Measurements from ENCODE around the gene CLK3. TPM values are rescaled to one million over a fixed set of nuclear protein-coding genes. Genes with fewer than 3 reads are reported as not detected.
"Not testable (repeated sequence)": the region's sequence is repeated elsewhere in the genome, so short reads cannot be mapped to it uniquely, and the experiment has no call there.

Gene CLK3
- total RNA-seq, 1 donor from 2014 or later = 109 TPM

GRCh38 chr15:74635228-74635627 is 19.6 kb downstream of the CLK3 start:
- intact Hi-C loops (cut with micrococcal nuclease) = loop anchor here (1.0 to 5.0 kb wide), 9 partner anchors 14 to 315 kb away; partner anchors contain the start of genes EDC3, FAM219B and MPI

GRCh38 chr15:74636984-74637383 is 21.3 kb downstream of the CLK3 start:
- intact Hi-C loops (cut with micrococcal nuclease) = loop anchor here (5.0 kb wide), 1 partner anchor 60 kb away; the partner anchor contains the start of gene EDC3

DNA sequence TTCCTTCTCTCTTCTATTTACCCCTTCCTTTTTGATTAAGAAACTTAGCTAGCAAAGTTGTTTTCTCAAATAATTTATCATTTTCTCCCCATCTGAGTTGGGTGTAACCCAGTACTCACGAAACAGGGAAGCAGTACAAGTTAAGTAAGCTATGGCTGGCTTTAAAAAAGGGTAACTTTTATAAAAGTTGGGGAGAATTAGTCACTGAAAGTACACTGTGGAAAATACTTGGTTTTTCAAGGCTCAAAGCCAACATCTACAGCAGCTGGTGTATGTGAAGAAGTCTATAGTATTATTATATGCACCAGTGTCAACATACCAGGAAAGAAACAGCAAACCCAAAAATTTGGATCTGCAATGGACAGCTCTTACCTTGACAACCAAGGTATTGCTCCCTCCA is 25.5 kb downstream of the CLK3 start:
- intact Hi-C loops (cut with micrococcal nuclease) = no loop called here

GRCh38 chr15:74642348-74642733 is 26.7 kb downstream of the CLK3 start:
- intact Hi-C loops (cut with micrococcal nuclease) = no loop called here

DNA sequence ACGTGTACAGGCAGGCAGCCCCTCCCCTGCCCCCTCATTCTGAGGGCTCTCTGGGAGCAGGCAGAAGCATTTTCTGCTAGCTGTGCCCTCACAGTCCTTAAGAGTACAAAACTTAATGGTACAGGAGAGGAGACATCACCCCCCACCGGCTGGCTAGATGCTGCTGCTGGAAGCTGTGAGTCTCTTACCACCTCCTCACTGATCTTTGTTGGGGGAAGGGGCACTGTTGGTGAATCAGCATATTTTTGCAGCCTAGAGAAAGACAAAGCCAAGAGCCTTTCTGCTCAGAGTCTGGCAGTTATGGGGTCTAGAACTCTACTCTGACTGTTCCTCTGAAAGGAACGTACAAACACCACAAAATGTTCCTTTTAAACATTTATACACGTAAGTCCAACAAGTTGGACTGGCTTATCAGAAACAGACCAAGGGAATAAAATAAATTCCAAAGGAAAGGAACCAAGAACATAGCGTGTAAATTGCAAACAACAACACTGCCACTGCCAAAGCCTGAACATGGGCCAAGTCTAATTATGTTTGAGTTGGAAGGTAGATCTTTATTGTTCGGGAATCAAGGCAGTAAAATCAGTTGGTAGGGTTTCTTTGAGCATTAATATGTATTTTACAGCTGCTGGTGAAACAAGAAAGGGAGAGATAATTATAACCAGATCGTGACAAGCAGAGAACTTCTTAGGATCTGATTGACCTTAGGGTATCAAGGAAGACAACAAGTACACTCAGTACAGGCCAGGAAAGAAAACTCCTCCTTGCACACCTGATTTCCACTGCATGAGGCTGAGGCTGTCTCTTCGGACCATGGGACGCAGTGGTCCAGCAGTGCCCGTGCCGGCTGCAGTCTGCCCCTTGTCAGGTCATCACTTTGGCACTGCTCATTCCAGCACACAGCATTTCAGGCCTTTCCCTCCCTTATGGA is 27.4 kb downstream of the CLK3 start:
- intact Hi-C loops (cut with micrococcal nuclease) = no loop called here

GRCh38 chr15:74643665-74644204 is 28.1 kb downstream of the CLK3 start:
- intact Hi-C loops (cut with micrococcal nuclease) = no loop called here

DNA sequence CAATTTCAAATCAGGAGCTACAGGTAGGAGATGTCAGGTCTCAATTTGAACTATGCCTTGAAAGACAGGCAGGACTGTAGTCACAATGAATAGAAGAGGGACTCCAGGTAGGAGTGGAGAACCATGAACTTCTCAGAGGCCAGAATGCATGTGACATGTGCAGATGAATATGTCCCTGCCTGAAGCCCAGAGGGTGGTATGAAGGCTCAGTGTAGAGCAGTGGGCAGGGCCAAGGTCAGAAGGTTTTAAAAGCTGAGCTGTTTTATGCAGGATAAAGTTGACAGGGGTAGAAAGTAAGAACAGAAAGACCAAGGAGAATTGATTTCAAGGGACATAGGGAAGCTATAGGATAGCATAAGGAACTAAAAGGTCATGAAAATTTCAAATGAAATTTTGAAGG is 30.8 kb downstream of the CLK3 start:
- intact Hi-C loops (cut with micrococcal nuclease) = no loop called here

- intact Hi-C loops (cut with micrococcal nuclease) = no loop called here
Measured at GRCh38 chr15:74648051-74648842, 32.6 kb downstream of the CLK3 start.

GRCh38 chr15:74651242-74651741 is 35.7 kb downstream of the CLK3 start:
- intact Hi-C loops (cut with micrococcal nuclease) = no loop called here

- intact Hi-C loops (cut with micrococcal nuclease) = no loop called here
Measured at GRCh38 chr15:74653426-74654102, 37.9 kb downstream of the CLK3 start.

GRCh38 chr15:74655424-74655823 is 39.8 kb downstream of the CLK3 start:
- intact Hi-C loops (cut with micrococcal nuclease) = no loop called here

DNA sequence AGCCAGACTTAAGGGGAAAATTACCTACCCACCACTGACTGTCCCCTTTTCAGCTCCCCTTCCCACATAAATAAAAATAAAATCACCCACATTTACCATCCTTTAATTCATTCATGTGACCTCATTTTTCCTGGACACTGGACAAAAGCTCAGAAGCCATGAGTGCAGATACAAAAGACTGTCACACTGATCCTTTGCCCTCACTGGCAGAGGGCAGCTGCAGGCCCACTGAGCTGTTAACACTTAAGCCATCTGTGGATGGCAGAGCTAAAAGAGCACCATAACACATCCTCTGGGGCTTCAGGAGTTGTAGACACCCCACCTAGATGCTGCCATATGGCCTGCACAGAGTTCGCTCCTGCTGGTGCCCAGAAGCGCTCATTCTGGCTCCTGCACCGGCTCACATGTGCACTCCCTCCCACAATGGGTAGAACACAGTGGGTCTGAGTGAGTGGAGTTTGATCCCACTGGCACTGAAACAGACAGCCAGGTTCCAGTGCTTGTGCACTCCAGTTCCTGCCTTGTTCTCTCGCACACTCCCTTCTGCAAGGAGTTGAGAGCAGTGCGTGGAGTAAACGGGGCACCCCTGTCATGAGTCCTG is 41.4 kb downstream of the CLK3 start:
- intact Hi-C loops (cut with micrococcal nuclease) = no loop called here

DNA sequence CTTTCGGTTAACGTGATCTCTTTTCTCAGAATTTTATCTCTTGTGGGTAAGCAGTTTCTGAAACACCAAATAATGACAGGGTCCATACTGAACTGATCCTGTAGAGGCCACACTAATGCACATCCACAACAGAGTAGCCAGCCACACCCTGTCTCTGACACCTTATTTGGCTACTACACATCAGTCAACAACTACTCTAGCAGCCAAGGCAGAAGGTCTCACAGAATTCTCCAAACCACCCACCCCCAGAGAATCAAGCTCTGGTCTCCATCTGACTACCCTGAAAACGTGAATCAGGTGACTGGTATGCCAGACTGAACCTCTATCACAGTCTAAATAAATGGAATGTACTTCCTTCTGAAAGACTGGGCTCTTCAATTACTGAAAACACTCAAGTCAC is 42.2 kb downstream of the CLK3 start:
- intact Hi-C loops (cut with micrococcal nuclease) = no loop called here

GRCh38 chr15:74661280-74661679 is 45.6 kb downstream of the CLK3 start:
- intact Hi-C loops (cut with micrococcal nuclease) = not testable (repeated sequence)

GRCh38 chr15:74662064-74662860 is 46.6 kb downstream of the CLK3 start:
- intact Hi-C loops (cut with micrococcal nuclease) = no loop called here

GRCh38 chr15:74663303-74664027 is 47.8 kb downstream of the CLK3 start:
- intact Hi-C loops (cut with micrococcal nuclease) = no loop called here

DNA sequence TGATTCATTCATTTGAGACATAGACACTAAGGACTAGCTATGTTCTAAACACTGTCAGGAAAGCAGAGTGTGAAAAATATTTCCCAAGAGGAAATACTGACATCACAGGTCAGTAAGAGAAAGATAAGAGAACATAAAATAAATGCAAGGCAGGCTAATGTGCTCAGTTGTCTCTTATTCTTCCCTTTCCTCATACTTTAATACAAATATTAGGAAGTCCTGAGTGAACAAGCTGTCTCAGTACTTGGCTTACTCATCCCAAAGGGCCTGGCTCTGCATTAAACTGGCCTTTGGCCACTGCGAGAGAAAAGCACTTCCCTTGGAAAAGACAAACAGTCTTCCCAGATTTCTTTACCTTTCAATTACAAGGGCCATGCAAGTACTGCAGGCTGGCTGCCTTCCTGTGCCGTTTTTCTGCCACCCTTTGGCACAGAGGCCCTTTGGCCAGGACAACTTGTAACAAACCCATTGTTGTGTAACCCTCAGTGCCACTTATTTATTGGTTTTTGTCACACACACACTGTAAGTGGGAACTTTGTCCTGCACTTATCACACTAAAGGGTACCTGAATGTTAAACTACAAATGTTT is 48.5 kb downstream of the CLK3 start:
- intact Hi-C loops (cut with micrococcal nuclease) = no loop called here

DNA sequence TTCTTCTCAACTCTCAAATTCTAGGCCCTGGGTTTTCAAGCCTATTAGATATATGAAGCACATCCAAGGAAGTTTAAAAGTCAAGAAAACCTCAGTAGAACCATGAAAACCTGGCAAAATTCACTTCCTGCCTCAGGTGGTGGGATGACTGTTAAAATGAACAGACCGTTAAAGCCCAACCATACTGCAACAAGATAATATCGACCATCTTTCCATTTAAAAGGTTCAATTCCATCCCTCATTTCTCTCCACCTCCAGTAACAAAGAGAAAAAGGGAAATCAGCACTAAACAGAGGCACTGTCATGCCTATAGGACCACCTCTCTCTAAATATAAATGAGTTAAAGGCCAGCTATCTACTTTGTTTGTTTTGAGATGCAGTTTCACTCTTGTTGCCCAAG is 49.0 kb downstream of the CLK3 start:
- intact Hi-C loops (cut with micrococcal nuclease) = no loop called here

GRCh38 chr15:74667975-74668374 is 52.3 kb downstream of the CLK3 start:
- intact Hi-C loops (cut with micrococcal nuclease) = no loop called here

Data from T-helper 1 cell treated with Interleukin-12 subunit alpha and Interleukin-12 subunit beta and Interleukin-4 antibody, amounts not matched to agents 30 ng/mL and 1 ng/mL, for 36 hours (primary cell).